ENCODE results near the gene PLA2G12A. TPM values are rescaled to one million over a fixed set of nuclear protein-coding genes. Genes with fewer than 3 reads are reported as not detected.

The PLA2G12A gene
- total RNA-seq (10.5 and 18.0 TPM in 2 replicates), polyA plus RNA-seq (15.9 and 16.1 TPM in 2 replicates), polyA minus RNA-seq (ENCODE audit: low replicate concordance) (17.3 and 17.5 TPM in 2 replicates)
- polyA plus RNA-seq (2012) = 24.3 and 31.0 TPM in 2 replicates

GRCh38 chr4:109729718-109730618 lies at the start of gene PLA2G12A:
PLA2G12A (minus strand) TSS chr4:109730070; CDS start chr4:109729809, 261 bp downstream.
- H3K27me3 ChIP-seq (ENCODE audit: control insufficient read depth, insufficient read depth, low read length) = no peaks in the 10 kb centered on the region
- no peaks in the 10 kb centered on the region for H4K20me1 ChIP-seq (ENCODE audit: control insufficient read depth, extremely low read depth, insufficient read depth, low read length)
- peak within 1 kb of the TSS; percentile 75 for H3K27ac ChIP-seq (ENCODE audit: insufficient read depth, low read length)
- TF ChIP-seq CTCF (conservative IDR thresholded peaks at IDR 0.05 in 1 of 2, IDR thresholded peaks at IDR 0.05 in 1 of 2; ENCODE audit: low read depth in 1 of 2, low read length in 2 of 2) (no peak), EZH2 (IDR thresholded peaks at IDR 0.05; ENCODE audit: low read length, missing control alignments) (no peak)
- H3K4me2 ChIP-seq (ENCODE audit: extremely low read depth, insufficient read depth, low read length) = peak within 1 kb of the TSS; percentile 76
- H3K4me3 ChIP-seq (replicated peaks in 1 of 4; ENCODE audit: control extremely low read depth in 1 of 4, insufficient read depth in 1 of 4, low read depth in 3 of 4, low read length in 4 of 4) = peak within 1 kb of the TSS; percentile 78 to 89 (median 84)
- H3K4me1 ChIP-seq (ENCODE audit: control insufficient read depth, extremely low read depth, insufficient read depth, low read length) = no peaks in the 10 kb centered on the region
- peak; percentile 58 to 59 for DNase-seq (ENCODE audit: low read depth in 2 of 2)
- no peaks in the 10 kb centered on the region for H3K9me3 ChIP-seq (ENCODE audit: control insufficient read depth, insufficient read depth, low read depth, low read length)
- H3K79me2 ChIP-seq (ENCODE audit: control insufficient read depth, insufficient read depth, low read length) = peaks cover 2% of the 10 kb centered on the region
- H3K9ac ChIP-seq (ENCODE audit: insufficient read depth, low read length) = peak within 1 kb of the TSS; percentile 66
- peak within 1 kb of the TSS; percentile 98 for H2AFZ ChIP-seq (ENCODE audit: low read length)
- no peaks in the 10 kb centered on the region for H3K36me3 ChIP-seq (ENCODE audit: control insufficient read depth, insufficient read depth, low read length)

- no peak overlapping the region for H3K4me3 ChIP-seq (replicated peaks in 1 of 4; ENCODE audit: control extremely low read depth in 1 of 4, insufficient read depth in 1 of 4, low read depth in 3 of 4, low read length in 4 of 4)
- no peaks in the 10 kb centered on the region for H3K27me3 ChIP-seq (ENCODE audit: control insufficient read depth, insufficient read depth, low read length)
- no peak for DNase-seq (ENCODE audit: low read depth in 2 of 2)
- no peak overlapping the region for H3K4me2 ChIP-seq (ENCODE audit: extremely low read depth, insufficient read depth, low read length)
- H3K36me3 ChIP-seq (ENCODE audit: control insufficient read depth, insufficient read depth, low read length) = no peaks in the 10 kb centered on the region
- no peaks in the 10 kb centered on the region for H3K9me3 ChIP-seq (ENCODE audit: control insufficient read depth, insufficient read depth, low read depth, low read length)
- TF ChIP-seq CTCF (conservative IDR thresholded peaks at IDR 0.05 in 1 of 2, IDR thresholded peaks at IDR 0.05 in 1 of 2; ENCODE audit: low read depth in 1 of 2, low read length in 2 of 2) (no peak), EZH2 (IDR thresholded peaks at IDR 0.05; ENCODE audit: low read length, missing control alignments) (no peak)
- H3K9ac ChIP-seq (ENCODE audit: insufficient read depth, low read length) = no peak overlapping the region
- H3K4me1 ChIP-seq (ENCODE audit: control insufficient read depth, extremely low read depth, insufficient read depth, low read length) = no peaks in the 10 kb centered on the region
- H3K79me2 ChIP-seq (ENCODE audit: control insufficient read depth, insufficient read depth, low read length) = no peaks in the 10 kb centered on the region
- no peak overlapping the region for H3K27ac ChIP-seq (ENCODE audit: insufficient read depth, low read length)
- no peaks in the 10 kb centered on the region for H4K20me1 ChIP-seq (ENCODE audit: control insufficient read depth, extremely low read depth, insufficient read depth, low read length)
- no peak overlapping the region for H2AFZ ChIP-seq (ENCODE audit: low read length)
These were observed 35.0 kb upstream of the PLA2G12A start for GRCh38 chr4:109764789-109765402.

GRCh38 chr4:109764376-109764775 lies 34.5 kb upstream of the PLA2G12A start:
- Histone ChIP-seq H3K27me3 (ENCODE audit: control insufficient read depth, insufficient read depth, low read length) (no peaks in the 10 kb centered on the region), H3K79me2 (ENCODE audit: control insufficient read depth, insufficient read depth, low read length) (no peaks in the 10 kb centered on the region), H2AFZ (ENCODE audit: low read length) (no peak overlapping the region), H3K9me3 (ENCODE audit: control insufficient read depth, insufficient read depth, low read depth, low read length) (no peaks in the 10 kb centered on the region), H3K36me3 (ENCODE audit: control insufficient read depth, insufficient read depth, low read length) (no peaks in the 10 kb centered on the region), H3K27ac (ENCODE audit: insufficient read depth, low read length) (no peak overlapping the region), H3K9ac (ENCODE audit: insufficient read depth, low read length) (no peak overlapping the region), H3K4me1 (ENCODE audit: control insufficient read depth, extremely low read depth, insufficient read depth, low read length) (no peaks in the 10 kb centered on the region), H3K4me3 (replicated peaks in 1 of 4; ENCODE audit: control extremely low read depth in 1 of 4, insufficient read depth in 1 of 4, low read depth in 3 of 4, low read length in 4 of 4) (no peak overlapping the region), H3K4me2 (ENCODE audit: extremely low read depth, insufficient read depth, low read length) (no peak overlapping the region), H4K20me1 (ENCODE audit: control insufficient read depth, extremely low read depth, insufficient read depth, low read length) (no peaks in the 10 kb centered on the region)
- no peak for DNase-seq (ENCODE audit: low read depth in 2 of 2)
- TF ChIP-seq EZH2 (IDR thresholded peaks at IDR 0.05; ENCODE audit: low read length, missing control alignments) (no peak), CTCF (conservative IDR thresholded peaks at IDR 0.05 in 1 of 2, IDR thresholded peaks at IDR 0.05 in 1 of 2; ENCODE audit: low read depth in 1 of 2, low read length in 2 of 2) (no peak)

All from fibroblast of lung (primary cell).